HT1080 (cell line): ENCODE measurements around the gene RNF150. TPM values are rescaled to one million over a fixed set of nuclear protein-coding genes. Genes with fewer than 3 reads are reported as not detected.
A peak's percentile ranks its signal among the peaks of the same experiment; 100 is the strongest.

Experiments
- DNase-seq: peaks from one replicate; pipeline ENCODE4 v3.0.0-alpha.2; 2015; ENCODE audit warnings: low read depth
- total RNA-seq: library from RNA; depleted of rRNA; stranded (reverse); fragments of >200 nt; shearing (Covaris generic); gene quantifications from 2 replicates; pipeline ENCODE4 v1.2.3, GENCODE V29; 2014

The RNF150 gene
- total RNA-seq, 1 experiment from 2014 or later, result 0.37 TPM

- no peak for DNase-seq
Measured at GRCh38 chr4:140869446-140869845, 263.8 kb downstream of the RNF150 start.

DNA sequence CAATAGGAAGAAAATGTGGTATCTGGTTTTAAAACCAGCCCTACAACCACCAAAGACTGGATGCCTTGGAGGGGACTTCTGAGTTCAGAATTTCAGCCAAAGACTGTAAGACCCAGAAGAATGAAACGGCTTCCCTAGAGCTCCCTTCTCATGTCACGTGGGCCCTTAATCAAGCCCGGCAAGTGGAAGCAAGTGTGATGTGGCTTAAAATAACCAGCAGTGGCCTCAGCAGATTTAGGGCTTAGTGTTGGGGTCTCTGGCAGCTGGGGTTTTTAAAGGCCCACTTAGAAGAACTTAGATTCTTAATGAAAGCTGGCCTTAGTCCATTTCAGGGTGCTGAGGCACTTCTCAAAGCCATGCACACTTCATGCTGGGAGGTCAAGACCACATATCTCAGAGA lies 265.9 kb downstream of the RNF150 start:
- DNase-seq, result no peak

DNA sequence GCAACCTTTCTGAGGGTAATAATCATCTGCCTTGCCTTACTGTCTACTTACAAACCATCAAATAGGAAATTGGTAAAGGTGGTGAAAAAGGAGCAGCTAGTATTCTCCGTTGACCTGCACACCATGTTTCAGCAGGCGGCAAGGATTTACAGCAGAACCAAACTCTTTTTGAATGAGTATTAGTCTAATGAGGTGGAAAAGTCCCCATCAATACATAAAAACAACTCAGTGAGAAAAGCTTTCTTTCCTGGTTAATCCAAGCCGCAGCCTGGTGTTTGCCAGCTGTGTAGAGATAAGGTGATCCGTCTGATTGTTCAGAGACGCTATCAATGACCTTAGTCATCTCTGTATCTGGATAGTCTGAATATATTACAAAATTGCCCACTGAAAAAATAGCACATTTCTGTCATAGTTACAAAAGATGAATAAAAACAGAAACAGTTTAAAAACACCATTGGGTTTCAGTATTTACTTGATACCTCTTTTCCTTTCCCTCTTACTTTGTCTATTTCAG lies 266.7 kb downstream of the RNF150 start:
- DNase-seq, result no peak

DNA sequence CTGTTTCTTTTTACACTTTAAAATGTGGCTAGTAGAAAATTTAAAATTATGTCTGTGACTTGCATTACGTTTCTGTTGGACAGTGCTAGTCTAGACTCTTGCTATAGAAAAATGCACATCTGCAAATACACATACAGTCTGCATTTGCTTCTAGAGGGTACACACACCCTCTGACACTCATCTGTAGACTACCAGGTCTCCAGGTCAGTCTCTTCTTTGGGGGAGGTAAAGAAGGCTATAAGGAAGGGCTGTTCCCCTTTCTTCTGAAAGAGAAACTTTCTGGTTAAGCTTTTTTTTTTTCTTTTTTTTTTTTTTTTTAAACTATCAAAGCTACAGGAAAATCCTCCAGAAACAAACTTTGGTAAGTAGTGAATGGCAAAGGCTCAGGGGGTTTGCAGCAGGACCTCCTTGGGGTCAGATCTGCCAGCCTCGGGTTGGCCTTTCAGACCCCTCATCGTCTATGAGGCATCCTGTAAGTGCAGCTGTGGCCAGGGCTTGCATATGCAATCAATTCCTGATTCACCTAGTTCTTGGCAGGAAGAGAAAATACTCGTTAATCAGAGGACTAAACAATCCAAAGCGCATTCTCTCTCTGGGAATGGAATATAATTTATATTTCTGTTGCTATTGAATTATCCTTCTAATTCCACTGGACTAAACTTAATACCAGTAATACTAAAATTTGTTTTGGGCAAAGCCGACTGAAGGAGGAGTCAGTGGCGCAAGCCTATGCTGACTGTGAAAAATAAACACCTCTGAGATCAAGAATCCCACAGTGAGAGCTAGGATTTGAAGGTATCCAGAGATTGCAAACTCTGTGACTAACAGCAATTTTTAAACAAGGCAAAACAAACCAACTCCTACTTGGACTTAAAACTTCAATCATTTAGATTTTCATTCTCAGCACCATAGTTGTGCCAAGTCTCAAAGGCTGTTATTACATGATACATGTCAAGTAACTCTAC lies 267.7 kb downstream of the RNF150 start:
- DNase-seq, result no peak

GRCh38 chr4:140863197-140863596 lies 270.1 kb downstream of the RNF150 start:
- no peak for DNase-seq

DNA sequence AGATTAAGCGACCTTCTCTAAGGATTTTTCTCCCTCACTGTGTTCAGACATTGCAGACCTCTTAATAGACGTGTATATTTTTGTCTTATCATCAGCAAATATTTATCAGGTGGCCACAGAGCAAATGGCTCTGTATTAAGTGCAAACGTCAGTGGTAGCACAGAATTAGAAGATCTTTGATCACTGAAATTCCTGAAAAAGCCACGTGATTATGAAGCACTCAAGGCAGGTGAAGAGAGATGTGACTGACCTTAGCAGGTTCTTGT lies 271.2 kb downstream of the RNF150 start:
- no peak for DNase-seq

- DNase-seq, result peak; percentile 69
Measured at GRCh38 chr4:140861359-140862176, 271.7 kb downstream of the RNF150 start.

DNA sequence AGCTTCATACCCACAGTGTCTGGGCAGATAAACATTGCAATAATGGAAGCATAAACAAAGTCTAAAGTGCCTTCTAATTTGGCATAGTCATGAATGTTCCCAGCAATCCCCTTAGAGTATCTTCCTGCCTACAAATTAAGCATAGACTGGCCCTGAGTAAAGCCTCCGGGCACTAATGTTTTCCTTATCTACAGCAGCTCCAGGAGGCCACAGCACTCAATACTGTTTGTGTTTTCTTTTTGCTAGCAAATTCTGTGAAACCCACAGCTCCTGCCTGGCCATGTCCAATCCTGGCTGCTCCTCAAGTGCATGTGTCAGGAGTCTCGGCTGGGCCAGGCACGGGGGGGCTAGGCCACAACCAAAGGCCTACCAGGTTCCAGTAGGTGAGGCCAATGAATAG lies 274.4 kb downstream of the RNF150 start:
- DNase-seq, result no peak

DNA sequence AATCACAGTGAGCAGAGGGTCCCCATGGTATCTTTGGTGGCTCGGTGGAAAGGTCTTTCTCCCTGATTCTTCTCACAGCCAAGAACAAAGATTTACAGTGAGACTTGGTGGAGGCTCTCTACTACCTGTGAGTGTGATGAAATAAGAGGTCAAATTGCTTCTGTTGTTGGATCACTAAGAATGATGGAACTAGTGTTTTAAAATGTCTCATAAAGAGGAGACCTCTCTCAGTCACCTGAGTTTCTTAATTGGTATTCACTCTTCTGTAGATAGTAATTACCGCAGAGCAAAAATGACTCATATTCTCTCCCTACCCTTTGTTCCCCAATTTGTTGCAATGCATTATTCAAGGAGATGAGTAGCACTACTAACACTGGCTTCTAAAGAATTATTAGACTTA lies 276.2 kb downstream of the RNF150 start:
- DNase-seq, result peak; percentile 13

GRCh38 chr4:140856621-140857062 lies 276.6 kb downstream of the RNF150 start:
- peak; percentile 78 for DNase-seq

- no peak for DNase-seq
Measured at GRCh38 chr4:140854168-140854567, 279.1 kb downstream of the RNF150 start.

DNA sequence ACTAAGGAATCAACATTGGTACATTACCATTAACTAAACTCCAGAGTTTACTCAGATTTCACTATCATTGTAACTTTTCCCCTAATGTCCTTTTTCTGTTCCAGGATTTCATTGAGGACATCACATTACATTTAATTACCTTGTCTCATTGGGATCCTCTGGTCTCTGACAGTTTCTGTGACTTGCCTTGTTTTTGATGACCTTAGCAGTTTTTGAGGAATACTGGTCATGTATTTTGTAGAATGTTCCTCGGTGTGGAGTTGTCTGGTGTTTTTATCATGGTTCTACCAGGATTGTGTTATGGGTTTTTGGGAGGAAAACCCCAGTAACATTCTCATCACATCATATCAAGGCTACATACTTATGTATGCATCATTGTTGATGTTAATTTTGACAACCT lies 281.5 kb downstream of the RNF150 start:
- no peak for DNase-seq

DNA sequence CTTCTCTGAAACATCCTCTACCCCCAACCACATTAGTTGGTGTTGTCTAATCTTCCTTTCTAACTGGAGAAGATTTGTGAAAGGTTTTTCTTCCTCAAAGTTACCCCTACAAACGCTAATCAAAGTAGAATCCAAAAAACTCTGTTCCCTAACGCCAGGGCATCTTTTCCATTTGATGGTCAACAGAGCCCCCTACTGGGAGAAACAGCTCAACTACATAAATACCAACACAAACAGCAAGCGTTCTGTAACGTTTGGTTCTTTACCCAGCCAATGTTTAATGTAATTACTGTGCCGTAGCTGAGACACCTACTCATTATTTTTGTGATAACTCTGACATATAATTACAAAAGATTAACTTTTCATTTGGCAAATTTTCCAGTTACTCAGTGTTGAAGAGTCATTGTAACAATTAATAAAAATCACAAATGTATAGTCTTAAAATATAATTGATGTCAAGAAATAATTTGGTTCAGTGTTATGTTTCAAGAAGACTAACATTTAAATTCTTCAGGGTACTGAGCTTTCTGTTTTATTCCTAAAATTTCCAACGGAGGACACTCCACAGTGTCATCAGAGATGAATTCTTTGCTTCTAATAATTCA lies 282.1 kb downstream of the RNF150 start:
- DNase-seq, result peak; percentile 54

DNA sequence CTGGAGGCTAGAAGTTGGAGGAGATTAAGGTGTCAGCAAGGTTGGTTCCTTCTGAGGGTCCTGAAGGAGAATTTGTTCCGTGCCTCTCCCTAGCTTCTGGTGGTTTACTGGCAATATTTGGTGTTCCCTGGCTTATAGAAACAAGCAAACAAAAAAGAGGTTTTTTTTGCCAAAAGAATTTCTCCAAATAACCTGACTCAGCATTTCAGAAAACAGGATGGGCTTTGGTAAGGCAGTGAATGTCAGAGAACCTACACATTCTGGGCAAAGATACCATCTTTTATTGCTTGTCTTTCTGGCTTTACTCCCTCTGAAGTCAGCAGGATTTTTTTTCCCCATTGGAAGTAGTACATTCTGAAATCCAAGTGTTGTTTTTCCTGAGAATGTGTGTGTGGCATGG lies 283.7 kb downstream of the RNF150 start:
- no peak for DNase-seq

- DNase-seq, result no peak
Measured at GRCh38 chr4:140846736-140847135, 286.5 kb downstream of the RNF150 start.

- DNase-seq, result no peak
Measured at GRCh38 chr4:140844061-140844460, 289.2 kb downstream of the RNF150 start.

DNA sequence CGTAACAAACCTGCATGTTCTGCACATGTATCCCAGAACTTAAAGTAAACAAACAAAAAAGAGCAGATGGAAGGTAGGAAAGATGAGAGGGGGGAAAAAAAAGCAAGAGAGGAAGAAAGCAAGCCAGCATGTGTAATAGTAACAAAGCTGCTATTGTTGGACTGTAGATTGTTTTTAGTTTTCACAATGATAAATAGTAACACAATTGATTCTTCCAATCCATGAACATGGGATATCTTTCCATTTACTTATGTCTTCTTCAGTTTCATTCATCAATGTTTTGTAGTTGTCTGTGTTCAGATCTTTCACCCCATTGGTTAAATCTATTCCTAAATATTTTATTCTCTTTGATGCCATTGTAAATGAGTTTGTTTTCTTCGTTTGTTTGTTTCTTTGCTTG lies 292.1 kb downstream of the RNF150 start:
- no peak for DNase-seq

DNA sequence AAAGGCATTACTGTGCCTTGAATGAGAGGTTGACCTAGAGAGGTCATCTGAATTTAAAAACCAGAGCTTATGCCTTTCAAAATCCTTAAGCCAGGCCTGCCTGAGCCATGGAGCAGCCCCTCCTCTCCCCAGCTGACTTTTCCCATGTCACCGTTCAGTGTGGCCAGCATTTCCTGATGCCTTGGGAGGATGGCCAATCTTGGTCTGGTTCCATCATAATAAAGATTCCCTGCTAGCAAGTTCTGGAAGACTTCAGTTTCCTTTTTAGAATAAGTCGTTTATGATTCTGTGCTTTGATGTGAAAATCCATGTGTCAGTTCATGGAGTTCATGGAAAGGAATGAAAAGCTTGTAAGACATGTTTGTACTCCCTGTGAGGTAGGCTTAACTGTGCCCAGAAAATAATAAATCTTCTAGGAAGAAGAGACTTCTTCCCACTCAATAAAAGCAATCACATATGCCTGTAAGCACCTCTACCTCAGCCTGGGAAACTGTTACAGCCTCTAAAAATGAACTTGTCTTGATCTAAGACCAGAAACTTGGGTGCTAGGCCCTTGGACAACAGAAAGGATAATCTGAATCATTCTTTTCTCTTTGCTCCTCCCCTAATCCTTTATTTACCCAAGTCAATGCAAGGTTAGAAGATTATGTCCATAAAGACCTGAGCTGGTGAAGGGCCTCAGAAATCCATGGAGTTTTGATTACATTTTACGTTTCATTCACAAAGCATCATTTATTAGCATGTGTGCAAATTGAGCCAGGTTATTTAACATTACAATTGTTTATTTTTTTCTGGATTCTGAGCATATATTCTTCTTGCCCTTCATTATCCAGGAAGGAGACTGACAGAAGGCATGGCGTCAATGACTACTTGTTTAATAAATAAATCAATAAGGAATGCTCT lies 293.1 kb downstream of the RNF150 start:
- no peak for DNase-seq

DNA sequence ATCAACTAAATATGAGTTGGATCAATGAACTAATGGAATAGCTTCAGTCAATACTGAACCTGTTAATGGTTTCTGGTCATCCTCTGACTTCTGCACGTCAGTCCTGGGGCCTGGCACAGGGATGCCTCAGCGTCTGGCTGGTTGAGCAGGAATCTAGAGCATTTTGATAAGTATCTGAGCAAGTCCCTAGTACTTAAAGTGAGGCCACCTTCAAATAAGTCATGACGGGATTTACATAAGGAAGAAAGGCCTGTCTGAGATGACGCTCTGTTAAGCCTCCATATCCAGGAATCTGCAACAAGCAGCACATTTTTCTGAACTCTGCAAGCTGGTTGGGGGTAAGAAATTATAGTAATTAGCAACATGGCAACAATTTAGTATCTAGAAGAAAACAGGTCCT lies 293.9 kb downstream of the RNF150 start:
- no peak for DNase-seq

GRCh38 chr4:140837736-140838135 lies 295.5 kb downstream of the RNF150 start:
- no peak for DNase-seq
